ENCODE measurements around the gene CORT.
A peak's percentile ranks its signal among the peaks of the same experiment; 100 is the strongest.
"Not testable (repeated sequence)": the region's sequence is repeated elsewhere in the genome, so short reads cannot be mapped to it uniquely, and the experiment has no call there.

The CORT gene

DNA sequence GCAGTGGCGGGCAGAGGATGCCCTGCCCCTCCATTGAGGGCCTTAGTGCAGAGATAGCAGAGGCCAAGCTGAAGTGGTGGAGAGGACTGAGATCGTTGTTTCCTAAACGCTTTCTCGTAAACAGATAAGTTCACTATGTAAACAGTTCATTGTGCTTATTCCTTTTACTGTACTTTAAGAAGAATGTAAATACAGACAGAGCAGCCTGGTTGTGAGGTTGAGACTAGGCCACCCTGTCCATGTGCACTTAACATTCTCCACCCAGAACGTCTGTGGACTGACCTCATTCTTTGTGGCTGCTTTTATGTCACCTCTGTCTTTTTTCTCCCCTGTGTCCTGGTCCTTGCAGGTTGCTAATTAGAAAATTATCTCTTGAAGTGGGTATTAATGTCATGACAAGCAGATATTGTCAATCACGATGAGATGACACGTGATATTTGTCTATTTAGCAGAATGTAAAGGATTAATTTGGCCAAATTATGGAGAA is 11.1 kb upstream of the CORT start:
- DNase-seq (ENCODE audit: low read depth in 2 of 2), result no peak

DNA sequence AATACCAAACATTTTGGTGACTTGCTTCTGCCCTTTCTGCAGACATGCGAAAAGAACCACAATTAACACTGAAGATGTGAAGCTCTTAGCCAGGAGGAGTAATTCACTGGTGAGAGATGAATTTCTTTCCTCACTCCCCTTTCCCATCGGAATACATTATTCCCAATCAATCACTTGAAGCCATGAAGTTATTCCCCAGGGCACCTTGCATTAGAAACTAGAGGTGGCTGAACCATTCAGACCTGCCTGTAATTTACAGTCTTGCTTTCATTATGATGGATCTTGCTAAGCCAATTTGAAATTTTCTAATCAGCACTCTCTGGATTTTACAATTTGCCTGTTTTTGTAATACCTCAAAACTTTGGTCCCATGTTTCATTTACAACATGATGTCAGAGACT is 9.5 kb upstream of the CORT start:
- no peak for DNase-seq (ENCODE audit: low read depth in 2 of 2)

DNA sequence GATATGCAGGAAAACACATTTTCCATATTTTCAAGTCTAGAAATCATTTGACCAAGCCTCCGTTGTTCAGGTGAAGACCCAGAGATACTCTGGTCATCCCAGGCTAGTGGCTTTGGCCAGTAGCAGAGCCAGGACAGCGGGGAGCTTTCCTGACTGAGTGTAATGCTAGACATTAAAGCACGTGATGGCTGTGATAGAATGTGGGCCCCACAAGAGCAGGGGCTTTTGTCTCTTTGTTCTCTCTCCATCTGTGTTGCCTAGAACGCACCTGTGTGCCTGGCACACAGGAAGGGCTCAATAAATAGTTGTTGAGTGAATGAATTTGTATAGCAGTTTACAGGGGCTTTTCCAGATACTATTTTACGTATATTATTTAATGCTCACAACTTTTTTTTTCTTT is 9.0 kb upstream of the CORT start:
- no peak for DNase-seq (ENCODE audit: low read depth in 2 of 2)

DNA sequence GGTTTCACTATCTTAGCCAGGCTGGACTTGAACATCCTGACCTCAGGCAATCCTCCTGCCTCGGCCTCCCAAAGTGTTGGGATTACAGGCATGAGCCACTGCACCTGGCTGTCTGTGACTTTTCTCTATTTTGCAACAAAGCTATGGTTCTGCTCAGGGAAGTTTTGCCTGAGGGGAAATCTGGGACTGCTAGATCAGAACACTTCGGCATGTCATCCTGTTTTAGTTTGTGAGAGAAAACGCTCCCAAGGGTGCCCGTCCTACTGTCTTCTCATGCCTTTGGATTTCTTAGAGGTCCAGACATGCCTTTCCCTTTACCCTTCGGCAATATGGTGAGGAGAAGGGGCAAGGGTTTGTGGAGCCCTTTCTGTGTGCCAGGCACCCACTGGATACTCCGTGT is 5.6 kb upstream of the CORT start:
- no peak for DNase-seq (ENCODE audit: low read depth in 2 of 2)

GRCh38 chr1:10444795-10445397 is 4.9 kb upstream of the CORT start:
- no peak for DNase-seq (ENCODE audit: low read depth in 2 of 2)

DNA sequence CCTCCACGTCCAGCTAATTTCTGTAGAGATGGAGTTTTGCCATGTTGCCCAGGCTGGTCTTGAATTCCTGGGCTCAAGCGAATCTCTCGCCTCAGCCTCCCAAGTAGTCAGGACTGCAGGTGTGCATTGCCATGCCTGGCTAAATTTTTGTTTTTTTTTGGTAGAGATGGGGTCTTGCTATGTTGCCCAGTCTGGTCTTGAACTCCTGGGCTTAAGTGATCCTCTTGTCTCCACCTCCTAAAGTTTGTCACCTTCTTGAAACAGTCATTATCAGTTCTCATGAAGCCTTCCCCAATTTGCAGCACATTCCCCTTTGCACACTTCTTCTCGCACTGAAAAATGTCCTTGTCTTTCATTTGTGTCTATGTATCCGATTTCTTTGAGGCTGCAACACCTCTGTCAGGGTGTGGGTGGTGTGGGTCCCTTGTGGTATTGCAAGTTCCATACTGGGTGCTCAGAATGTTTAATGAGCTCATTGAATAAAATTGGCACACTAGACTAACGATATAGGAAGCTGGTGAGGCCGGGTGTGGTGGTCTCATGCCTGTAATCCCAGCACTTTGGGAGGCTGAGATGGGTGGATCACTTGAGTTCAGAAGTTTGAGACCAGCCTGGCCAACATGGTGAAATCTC is 2.9 kb upstream of the CORT start:
- DNase-seq (ENCODE audit: low read depth in 2 of 2), result no peak

GRCh38 chr1:10450156-10450814 is 454 bp downstream of the CORT start:
- no peak for DNase-seq (ENCODE audit: low read depth in 2 of 2)

DNA sequence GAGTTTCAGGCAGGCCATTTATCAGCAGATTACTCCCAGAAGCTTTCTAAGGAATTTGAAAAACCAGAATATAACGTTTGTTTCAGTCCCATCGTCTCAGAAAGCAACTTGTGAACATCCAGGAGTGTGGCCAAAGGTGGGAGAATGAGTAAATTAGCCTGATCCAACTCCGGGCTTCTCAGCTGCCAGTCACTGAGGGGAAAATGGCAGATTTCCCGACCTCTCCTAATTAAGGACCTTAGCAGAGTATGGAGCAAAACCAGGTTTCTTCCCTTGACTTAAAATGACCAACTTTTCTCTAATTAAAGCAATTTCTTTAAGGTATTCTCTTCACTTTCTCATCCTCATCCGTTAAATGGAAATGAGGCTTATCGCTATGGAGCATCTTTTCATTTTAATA is 1.0 kb downstream of the CORT start:
- no peak for DNase-seq (ENCODE audit: low read depth in 2 of 2)

DNA sequence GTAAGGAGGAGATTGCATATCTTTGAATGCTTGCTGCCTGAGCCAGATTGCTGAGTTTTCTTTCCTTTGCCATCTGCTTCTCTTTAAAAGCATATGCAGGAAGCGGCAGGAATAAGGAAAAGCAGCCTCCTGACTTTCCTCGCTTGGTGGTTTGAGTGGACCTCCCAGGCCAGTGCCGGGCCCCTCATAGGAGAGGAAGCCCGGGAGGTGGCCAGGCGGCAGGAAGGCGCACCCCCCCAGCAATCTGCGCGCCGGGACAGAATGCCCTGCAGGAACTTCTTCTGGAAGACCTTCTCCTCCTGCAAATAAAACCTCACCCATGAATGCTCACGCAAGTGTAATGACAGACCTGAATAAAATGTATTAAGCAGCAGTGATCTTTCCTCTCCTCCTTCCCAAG is 1.5 kb downstream of the CORT start:
- DNase-seq (ENCODE audit: low read depth in 2 of 2), result no peak

- no peak for DNase-seq (ENCODE audit: low read depth in 2 of 2)
These were observed 6.2 kb downstream of the CORT start for GRCh38 chr1:10456048-10456447.

DNA sequence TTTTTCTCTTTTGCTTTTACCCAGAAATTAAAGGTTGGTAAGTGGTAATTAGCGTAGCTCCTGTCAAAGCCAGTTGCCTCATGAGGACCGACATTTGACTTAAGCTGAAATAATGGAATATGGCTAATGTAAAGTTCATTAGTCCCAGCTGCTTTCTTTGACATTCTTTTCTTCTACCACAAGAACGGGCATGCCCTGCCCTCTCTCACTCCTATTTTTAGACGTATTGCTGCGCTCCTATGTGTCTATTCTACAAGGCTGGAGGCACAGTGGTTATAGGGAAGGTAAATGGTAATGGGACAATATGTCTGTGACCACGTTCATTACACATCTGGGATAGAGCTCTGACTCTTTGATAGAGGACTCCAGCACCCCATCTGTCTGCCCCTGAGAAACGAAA is 6.8 kb downstream of the CORT start:
- DNase-seq (ENCODE audit: low read depth in 2 of 2), result no peak

DNA sequence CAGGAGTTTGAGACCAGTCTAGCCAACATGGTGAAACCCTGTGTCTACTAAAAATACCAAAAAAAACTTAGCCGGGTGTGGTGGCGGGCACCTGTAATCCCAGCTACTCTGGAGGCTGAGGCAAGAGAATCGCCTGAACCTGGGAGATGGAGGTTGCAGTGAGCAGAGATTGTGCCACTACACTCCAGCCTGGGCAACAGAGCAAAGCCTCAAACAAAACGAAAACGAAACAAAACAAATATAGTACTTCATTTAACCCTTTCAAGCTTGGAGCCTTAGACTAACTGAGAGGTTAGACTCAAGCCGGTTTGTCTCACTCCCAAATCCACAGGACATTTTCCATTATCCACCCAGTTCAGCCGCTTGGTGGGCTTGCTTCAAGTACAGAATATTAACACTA is 7.6 kb downstream of the CORT start:
- not testable (repeated sequence) for DNase-seq (ENCODE audit: low read depth in 2 of 2)

DNA sequence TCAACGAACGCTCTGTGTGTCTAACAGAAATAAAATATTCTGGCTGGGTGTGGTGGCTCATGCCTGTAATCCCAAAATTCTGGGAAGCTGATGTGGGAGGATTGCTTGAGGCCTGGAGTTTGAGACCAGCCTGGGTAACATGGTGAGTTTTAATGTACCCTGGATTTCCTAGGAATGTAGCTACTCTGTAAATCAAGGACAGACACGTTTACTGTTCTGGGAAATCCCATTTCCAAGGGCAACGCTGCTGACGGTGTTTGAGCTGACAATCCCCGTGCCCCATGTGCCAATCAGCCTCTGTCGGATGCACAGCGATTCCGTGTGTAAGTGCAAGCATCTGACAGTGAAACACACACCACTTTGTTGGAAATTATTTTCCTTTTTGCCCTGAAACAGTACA is 8.0 kb downstream of the CORT start:
- DNase-seq (ENCODE audit: low read depth in 2 of 2), result no peak

- no peak for DNase-seq (ENCODE audit: low read depth in 2 of 2)
These were observed 9.4 kb downstream of the CORT start for GRCh38 chr1:10459184-10459583.

- DNase-seq (ENCODE audit: low read depth in 2 of 2), result no peak
These were observed 17.2 kb downstream of the CORT start for GRCh38 chr1:10467078-10467477.

DNA sequence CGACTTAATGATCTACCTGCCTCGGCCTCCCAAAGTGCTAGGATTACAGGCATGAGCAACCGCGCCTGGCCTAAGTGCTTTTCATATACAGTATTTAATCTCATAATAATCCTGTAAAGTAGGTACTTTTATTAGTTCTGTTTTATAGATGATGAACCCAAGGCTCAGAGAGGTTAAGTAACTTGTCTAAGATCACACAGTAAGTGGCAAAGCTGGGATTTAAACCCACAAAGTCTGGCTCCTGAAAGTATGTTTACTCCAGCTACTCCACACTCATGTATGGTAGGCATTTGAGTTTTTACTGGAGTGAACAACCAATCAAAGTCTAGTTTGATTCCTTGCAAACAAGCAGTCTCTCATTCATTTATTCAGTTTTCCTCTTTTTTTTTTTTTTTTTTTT is 20.2 kb downstream of the CORT start:
- DNase-seq (ENCODE audit: low read depth in 2 of 2), result no peak

DNA sequence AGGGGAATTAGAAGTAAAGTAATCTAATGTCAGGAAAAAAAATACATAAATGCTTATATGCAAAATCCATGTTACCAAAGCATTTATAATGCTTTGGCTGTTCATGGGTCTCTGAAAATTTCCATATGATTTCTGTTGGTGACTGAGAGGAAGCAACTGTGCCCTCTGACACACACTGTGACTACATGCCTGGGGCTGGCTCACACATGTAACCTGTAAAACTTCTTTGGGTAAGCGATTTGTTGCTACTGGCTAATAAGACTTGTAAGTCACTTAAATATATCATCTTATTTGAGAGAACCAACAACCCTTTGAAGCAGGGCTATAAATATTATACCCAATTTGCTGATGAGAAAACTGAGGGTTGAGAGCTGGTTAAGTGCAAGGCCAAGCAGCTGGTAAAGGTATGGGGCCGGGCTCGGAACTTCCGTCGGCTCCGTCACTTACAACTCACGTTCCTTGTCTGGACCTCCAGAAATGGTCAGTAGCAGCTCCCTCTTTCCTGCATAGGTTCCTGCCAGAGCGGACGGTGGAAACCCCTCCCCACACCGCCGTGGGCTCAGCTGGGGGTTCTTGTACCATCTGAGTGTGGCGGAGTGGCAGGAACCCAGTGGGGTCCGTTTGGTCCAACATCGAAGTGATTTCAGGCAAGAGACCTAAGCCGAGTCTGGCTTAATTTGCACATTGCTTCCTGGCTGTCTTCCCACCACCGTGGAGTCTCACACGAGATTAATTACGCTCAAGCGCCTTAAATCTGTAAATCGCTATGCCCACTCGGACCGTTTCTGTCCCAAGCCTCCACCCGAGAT is 21.8 kb downstream of the CORT start:
- no peak for DNase-seq (ENCODE audit: low read depth in 2 of 2)

DNA sequence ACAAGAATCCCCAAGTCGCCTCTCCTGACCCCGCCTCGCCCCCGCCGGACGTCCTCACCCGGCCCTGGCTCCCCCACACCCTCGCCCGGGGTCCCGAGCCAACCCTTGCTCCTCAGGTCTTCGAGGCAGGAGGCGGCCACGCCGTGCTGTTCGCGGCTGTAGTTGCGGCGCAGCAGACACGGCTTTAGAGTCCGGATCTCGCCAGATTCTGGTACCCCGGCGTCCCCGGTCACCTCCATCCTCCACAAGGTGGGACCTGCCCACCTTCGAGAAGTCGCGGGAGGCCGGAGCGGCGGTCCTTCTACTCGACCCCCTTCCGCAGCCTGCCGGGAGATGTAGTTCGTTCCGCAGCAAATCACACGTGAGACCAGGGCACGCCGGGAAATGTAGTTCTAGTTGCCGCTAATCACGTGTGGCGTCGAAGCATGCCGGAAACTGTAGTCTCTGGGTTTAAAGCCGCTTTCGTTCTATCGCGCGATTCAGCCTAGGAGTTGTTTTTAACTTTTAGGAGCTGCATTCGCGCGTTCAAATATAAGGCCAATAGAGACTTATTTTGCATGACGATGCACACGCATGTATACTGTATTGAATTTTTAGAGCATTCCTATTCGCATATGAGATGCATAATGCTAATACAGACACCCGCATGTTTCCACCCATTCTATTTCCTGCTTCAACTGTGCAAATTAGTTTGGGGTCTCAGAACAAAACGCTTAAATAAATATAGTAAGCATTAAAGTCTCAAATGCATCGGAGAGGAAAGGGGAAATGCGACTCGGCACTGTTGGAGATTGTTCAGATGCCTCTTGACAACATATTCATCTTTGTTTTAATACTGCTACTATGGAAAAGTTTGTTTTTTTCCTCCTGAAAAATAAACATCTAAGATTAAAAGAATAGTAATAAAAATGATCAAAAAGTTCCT is 22.7 kb downstream of the CORT start, which contains the start of gene DFFA:
Gene DFFA (minus strand): TSS at position 310 of the 925 bp plus-strand sequence. CDS start 71 bp downstream, at position 239.
- peak; percentile 85 to 88 for DNase-seq (ENCODE audit: low read depth in 2 of 2)

GRCh38 chr1:10473145-10473765 is 23.4 kb downstream of the CORT start:
- no peak for DNase-seq (ENCODE audit: low read depth in 2 of 2)

GRCh38 chr1:10474309-10474612 is 24.4 kb downstream of the CORT start:
- not testable (repeated sequence) for DNase-seq (ENCODE audit: low read depth in 2 of 2)

Data from stimulated activated CD4-positive, alpha-beta T cell treated with anti-CD3 and anti-CD28 coated beads, Interleukin-4, amount 100 ng/mL, for 48 hours (primary cell).